Activated B cell treated with CpG ODN at 0.5 μM for 24 hours (primary cell): ENCODE data around the gene KLHL22. TPM values are rescaled to one million over a fixed set of nuclear protein-coding genes. Genes with fewer than 3 reads are reported as not detected.
A peak's percentile ranks its signal among the peaks of the same experiment; 100 is the strongest.

Experiments used
- ATAC-seq: fragments of 200-7000 bp; cut with Tn5 transposase; one replicate; pipeline ENCODE4 v1.10.0; 2021; ENCODE audit warnings: low read depth, mild to moderate bottlenecking, moderate library complexity
- CTCF ChIA-PET: fragments of 350-600 bp; sonication (Branson Sonifier 250); formaldehyde crosslinking; loops from one replicate; lab custom pipeline; 2021; ENCODE audit warnings: antibody characterized with exemption; lab: Charles Lee
- POLR2A ChIA-PET: fragments of 350-600 bp; sonication (Branson Sonifier 250); formaldehyde crosslinking; loops from one replicate; lab custom pipeline; 2021; ENCODE audit warnings: antibody characterized with exemption; lab: Charles Lee
- DNase-seq: peaks from one replicate; pipeline ENCODE4 v3.0.0; 2022
- H3K27ac Mint-ChIP-seq: one replicate; pipeline ENCODE4 v1.8.0; 2020; ENCODE audit warnings: mixed read lengths
- H3K27me3 Mint-ChIP-seq: one replicate; pipeline ENCODE4 v1.8.0; 2021; ENCODE audit warnings: mixed read lengths
- H3K36me3 Mint-ChIP-seq: one replicate; pipeline ENCODE4 v1.8.0; 2021; ENCODE audit warnings: low read depth, mixed read lengths
- H3K4me1 Mint-ChIP-seq: one replicate; pipeline ENCODE4 v1.8.0; 2021; ENCODE audit warnings: mixed read lengths
- H3K4me3 Mint-ChIP-seq: one replicate; pipeline ENCODE4 v1.8.0; 2020; ENCODE audit warnings: mild to moderate bottlenecking, mixed read lengths
- H3K9me3 Mint-ChIP-seq: one replicate; pipeline ENCODE4 v1.8.0; 2020; ENCODE audit warnings: mixed read lengths
- CTCF ChIP-seq: fragments of 200-600 bp; IDR thresholded peaks from one replicate; pipeline ENCODE4 v1.8.0; 2022; ENCODE audit warnings: antibody characterized with exemption, mild to moderate bottlenecking
- intact Hi-C: fragments of 100-400 bp; cut with micrococcal nuclease; formaldehyde crosslinking; loops from one replicate; pipeline ENCODE4 v1.15.1; 2024
- total RNA-seq: library from RNA; stranded (reverse); gene quantifications from 2 replicates; pipeline ENCODE4 v1.2.3, GENCODE V29; 2022

Gene KLHL22
- total RNA-seq, 1 donor from 2014 or later: 26.1 TPM

- CTCF ChIA-PET: no interaction called here
These were observed 29.9 kb downstream of the KLHL22 start for GRCh38 chr22:20465759-20466077.

GRCh38 chr22:20464912-20465758 is 30.5 kb downstream of the KLHL22 start:
- TF ChIP-seq CTCF: no peak
- peaks cover 44% of the 10 kb centered on the region for H3K4me1 Mint-ChIP-seq
- POLR2A ChIA-PET: interaction anchor here (0.6 to 1.7 kb wide), 6 partner anchors 8 to 44 kb away, joined by 3 to 12 read pairs (median 5); partner anchors contain the start of genes KLHL22 and MED15
- CTCF ChIA-PET: interaction anchor here (1.7 kb wide), 2 partner anchors 30 to 47 kb away, joined by 6 to 7 read pairs; partner anchors contain the start of gene KLHL22
- ATAC-seq: no peak
- no peaks in the 10 kb centered on the region for H3K9me3 Mint-ChIP-seq
- H3K36me3 Mint-ChIP-seq: peaks cover 14% of the 10 kb centered on the region
- peak overlapping the region; percentile 99 for H3K27ac Mint-ChIP-seq
- intact Hi-C loops: loop anchor here (1.0 kb wide), 1 partner anchor 9 kb away; no protein-coding TSS in a partner anchor
- H3K4me3 Mint-ChIP-seq: no peak overlapping the region
- H3K27me3 Mint-ChIP-seq: no peaks in the 10 kb centered on the region
- no peak for DNase-seq

More at GRCh38 chr22:20465759-20466077, 29.9 kb downstream of the KLHL22 start:
- no peak overlapping the region for H3K4me3 Mint-ChIP-seq
- DNase-seq (no peak), ATAC-seq (no peak)
- POLR2A ChIA-PET: interaction anchor here (0.7 kb wide), 1 partner anchor 23 kb away, joined by 13 read pairs; no protein-coding TSS in a partner anchor
- no peaks in the 10 kb centered on the region for H3K27me3 Mint-ChIP-seq
- TF ChIP-seq CTCF: no peak
- intact Hi-C loops: no loop called here
- peaks cover 17% of the 10 kb centered on the region for H3K36me3 Mint-ChIP-seq
- no peaks in the 10 kb centered on the region for H3K9me3 Mint-ChIP-seq
- H3K4me1 Mint-ChIP-seq: peaks cover 43% of the 10 kb centered on the region
- peak overlapping the region; percentile 99 for H3K27ac Mint-ChIP-seq

- ChIA-PET POLR2A (interaction anchor here (0.6 to 1.7 kb wide), 11 partner anchors 9 to 443 kb away, joined by 3 to 12 read pairs (median 4); partner anchors contain the start of genes DGCR6L, KLHL22, MED15 and TANGO2), CTCF (interaction anchor here (0.9 to 1.7 kb wide), 4 partner anchors 10 to 46 kb away, joined by 3 to 7 read pairs (median 6); partner anchors contain the start of gene KLHL22)
- H3K4me1 Mint-ChIP-seq: peaks cover 47% of the 10 kb centered on the region
- no peaks in the 10 kb centered on the region for H3K27me3 Mint-ChIP-seq
- peak overlapping the region; percentile 49 for H3K4me3 Mint-ChIP-seq
- H3K36me3 Mint-ChIP-seq: peaks cover 15% of the 10 kb centered on the region
- peak overlapping the region; percentile 99 for H3K27ac Mint-ChIP-seq
- no peak for TF ChIP-seq CTCF
- DNase-seq (peak; percentile 29), ATAC-seq (peak; percentile 72)
- intact Hi-C loops: loop anchor here (1.0 kb wide), 1 partner anchor 8 kb away; no protein-coding TSS in a partner anchor
- no peaks in the 10 kb centered on the region for H3K9me3 Mint-ChIP-seq
These were observed 31.4 kb downstream of the KLHL22 start for GRCh38 chr22:20464096-20464614.

GRCh38 chr22:20463324-20464095 is 32.1 kb downstream of the KLHL22 start:
- intact Hi-C loops: loop anchor here (1.0 kb wide), 3 partner anchors 7 to 34 kb away; no protein-coding TSS in a partner anchor
- peak overlapping the region; percentile 49 for H3K4me3 Mint-ChIP-seq
- H3K4me1 Mint-ChIP-seq: peaks cover 47% of the 10 kb centered on the region
- ChIA-PET POLR2A (interaction anchor here (0.7 to 1.7 kb wide), 11 partner anchors 21 to 442 kb away, joined by 3 to 12 read pairs (median 5); partner anchors contain the start of genes DGCR6L, KLHL22, MED15 and TANGO2), CTCF (interaction anchor here (0.7 to 1.7 kb wide), 6 partner anchors 9 to 46 kb away, joined by 3 to 7 read pairs (median 4); partner anchors contain the start of gene KLHL22)
- peak overlapping the region; percentile 99 for H3K27ac Mint-ChIP-seq
- TF ChIP-seq CTCF: no peak
- peaks cover 15% of the 10 kb centered on the region for H3K36me3 Mint-ChIP-seq
- no peaks in the 10 kb centered on the region for H3K9me3 Mint-ChIP-seq
- ATAC-seq: peak; percentile 76
- no peaks in the 10 kb centered on the region for H3K27me3 Mint-ChIP-seq
- peak; percentile 29 for DNase-seq
